RPMI8226 (cell line): Measurements from ENCODE around the gene CCT7.
A peak's percentile ranks its signal among the peaks of the same experiment; 100 is the strongest.

Experiments
- DNase-seq: peaks from one replicate; pipeline ENCODE4 v3.0.0-alpha.2; 2015

The CCT7 gene

DNA sequence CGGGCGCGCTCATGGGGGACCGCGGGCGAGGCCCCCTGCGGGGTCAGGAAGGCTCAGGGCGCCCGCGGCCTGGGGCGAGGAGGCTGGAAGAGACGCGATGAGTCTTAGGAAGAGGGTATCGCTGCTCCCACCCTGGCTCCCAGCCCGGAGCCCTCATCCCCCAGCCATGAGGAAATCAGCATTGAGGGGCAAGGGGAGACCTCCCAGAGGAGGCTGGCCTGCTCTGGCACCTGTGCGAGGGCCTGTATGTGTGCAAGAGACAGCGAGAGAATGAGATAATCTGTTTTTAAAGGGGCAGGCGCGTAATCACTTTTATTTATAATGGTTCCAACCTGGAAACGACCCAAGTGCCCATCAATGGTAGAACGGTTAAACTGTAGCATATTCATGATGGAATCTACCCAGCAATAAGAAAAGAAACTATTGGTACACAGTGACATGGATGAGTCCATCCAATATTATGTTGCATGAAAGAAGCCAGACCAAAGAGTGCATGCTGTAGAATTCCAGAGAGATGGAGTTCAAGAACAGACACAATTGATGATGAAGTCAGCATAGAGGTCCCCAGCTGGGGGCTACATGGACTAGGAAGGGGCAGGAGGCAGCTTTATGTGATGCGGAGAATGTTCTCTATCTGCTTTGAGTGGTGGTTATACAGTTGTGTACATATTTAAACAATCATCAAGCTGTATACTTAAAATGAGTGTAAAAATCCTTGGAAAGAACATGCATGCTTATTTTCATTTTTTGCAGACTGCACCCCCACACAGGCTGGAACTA, 35.8 kb downstream of the CCT7 start:
- no peak for DNase-seq

GRCh38 chr2:73272270-73272669, 38.2 kb downstream of the CCT7 start:
- no peak for DNase-seq

DNA sequence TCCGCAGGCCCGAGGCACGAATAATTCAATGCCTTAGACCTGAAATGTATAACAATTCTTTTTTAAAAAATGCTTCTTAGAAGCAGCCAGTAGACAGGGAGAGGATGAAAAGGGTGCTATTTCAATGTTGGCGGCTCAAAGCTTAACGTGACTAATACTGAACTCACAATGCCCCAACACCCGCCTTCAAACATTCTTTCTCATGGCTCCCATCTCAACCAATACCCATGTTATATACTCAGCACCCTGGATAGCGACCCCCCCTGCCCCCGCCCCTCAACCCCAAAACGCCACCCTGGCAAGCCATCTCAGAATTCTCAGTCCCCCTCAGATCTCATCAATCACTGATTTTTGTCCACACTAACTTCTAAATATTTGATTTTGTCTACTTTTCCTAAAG, 45.7 kb downstream of the CCT7 start:
- no peak for DNase-seq

GRCh38 chr2:73281244-73281643, 47.1 kb downstream of the CCT7 start:
- DNase-seq: no peak

GRCh38 chr2:73282924-73283544, 48.9 kb downstream of the CCT7 start:
- peak; percentile 45 for DNase-seq

DNA sequence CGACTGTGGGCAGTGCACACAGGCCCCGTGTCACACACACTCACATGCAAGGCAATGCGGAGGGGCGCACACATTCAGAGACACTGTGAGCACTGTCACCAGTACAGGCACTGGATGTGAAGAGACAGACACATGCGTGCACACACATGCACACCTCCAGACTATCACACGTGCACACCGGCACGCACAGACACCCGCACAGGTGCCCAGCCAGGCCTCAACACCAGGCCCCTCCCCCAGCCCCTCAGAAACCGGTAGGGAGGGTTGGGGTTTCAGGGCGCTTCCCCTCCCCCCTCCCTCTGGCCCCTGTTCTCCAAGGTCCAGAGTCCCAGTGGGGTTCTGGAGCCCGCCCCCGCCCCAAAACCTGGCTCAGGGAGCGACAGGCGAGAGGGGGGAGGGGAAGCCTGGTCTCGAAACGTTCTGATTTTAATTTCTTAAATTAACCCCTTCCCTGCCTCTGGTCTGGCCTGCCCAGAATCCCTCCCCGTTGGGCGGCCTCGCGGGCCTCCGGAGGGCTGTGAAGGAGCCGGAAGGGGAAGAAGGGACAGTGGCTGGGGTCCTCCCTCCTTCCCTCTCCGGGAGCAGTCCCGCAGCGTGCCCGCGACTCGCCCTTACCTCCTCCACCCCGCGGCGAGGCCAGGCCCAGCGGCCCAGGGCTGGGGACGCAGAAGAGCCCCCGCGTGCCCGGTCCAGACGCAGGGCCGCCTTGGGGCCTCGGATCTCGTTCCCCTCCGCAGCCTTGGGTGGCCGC, 49.6 kb downstream of the CCT7 start:
- DNase-seq: peak; percentile 73

DNA sequence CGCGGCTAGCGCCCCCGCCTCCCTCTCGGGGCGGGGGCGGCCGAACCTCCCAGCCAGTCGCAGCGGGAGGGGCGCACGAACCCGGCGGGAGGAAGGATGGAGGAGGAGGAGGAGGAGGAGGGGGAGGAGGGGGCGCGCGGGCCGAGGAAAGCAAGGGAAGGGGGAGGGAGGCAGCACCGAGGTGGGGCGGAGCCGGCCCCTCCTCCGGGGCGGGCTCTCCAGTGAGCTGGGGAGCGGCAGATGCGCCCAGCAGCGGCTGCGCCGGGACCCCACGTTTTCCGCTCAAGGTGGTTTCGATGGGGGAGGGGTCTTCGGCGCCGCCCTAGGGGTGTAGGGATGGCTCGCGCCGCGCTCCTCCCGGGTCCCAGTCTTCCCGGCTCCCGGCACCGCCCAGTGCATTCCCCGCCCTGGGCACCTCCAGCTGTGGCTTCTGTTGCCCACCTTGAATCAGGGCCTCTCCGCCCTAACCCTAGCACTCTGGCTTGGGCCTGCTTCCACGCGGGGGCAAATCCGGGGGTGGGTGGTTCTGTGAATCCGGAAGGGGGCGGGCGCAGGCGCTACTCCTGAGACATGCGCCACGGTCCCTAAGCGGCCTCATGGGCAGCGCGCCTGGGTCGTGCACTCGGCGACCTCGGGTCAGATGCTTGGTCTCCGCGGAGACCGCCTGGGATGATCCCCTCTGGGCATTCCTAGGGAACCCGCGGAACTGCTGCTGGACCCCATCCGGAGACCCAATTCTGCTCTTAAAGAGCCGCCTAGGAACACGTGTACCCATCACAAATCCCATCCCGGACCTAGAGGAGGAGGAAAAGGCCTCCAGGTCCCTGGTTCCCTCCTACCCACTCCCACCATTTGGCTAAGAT, 50.4 kb downstream of the CCT7 start, which contains the start of gene FBXO41:
TSS of gene FBXO41 (minus strand) at position 183 of the 863 bp plus-strand sequence. CDS start 14,848 bp downstream, outside the sequence.
- DNase-seq: peak; percentile 95

DNA sequence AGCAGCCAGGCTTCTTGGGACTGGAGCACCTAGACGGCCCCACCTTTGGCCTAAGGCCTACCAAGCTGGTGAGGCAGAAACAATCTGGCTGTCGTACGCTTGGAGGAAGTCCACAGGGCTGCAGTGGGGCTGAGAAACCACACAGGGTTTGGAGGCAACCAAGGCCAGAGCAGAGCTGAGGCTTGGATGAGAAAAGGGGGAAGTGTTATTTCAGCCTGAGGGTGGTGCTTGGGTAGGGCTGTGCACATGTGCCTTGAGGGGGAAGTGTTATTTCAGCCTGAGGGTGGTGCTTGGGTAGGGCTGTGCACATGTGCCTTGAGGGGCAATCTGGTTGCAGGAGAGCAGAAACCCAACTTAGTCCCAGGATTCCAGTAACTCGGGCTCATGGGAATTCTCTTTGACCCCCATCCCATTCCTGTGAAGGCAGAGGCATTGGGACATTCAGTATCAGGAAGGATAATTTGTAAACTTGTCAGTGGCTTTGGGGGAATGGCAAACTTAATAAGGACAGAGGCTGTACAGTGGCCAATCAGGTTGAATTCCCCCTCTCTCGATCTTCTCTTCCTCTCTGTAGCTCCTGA, 51.1 kb downstream of the CCT7 start:
- DNase-seq: peak; percentile 91

DNA sequence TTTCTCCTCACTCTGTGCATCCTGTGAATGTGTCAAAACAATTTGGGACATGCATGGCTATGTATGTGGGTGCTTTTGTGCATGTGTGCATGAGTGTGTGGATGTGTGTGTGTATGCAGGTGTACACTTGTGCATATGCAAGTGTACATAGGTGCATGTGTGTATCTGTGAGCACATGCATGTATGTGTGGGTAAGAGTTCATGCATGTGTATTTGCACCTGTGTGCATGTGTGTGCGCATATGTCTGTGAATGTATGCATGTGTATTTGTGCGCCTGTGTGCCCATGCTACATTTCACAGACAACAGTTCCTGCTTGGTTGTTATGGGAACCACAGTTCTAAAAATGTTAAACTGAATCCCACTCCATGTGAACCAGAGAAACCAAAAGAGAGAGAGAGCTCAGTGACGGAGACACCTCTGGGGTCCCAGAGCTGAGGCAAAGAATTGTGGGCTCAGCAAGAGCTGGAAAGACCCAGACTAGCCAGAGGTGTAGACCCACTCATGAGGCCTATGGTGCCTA, 52.1 kb downstream of the CCT7 start:
- no peak for DNase-seq

DNA sequence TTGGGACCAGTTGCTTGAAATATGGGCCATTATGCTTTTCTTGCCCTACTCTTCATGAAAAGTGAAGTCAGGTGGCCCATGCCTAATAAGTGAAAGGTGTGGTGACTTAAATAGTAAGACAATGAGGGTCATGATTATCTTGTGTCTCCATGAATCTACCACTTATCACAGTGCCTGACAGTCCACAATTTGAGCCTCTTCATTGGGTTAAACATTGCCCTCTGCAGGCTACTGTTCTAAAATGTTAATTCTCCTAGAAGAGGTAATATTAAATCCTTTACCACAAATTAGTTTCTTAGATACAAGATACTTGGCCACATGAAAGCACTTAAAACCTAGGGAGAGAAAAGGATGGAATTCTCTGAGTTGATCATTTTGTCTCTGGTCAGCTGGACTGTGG, 55.2 kb downstream of the CCT7 start:
- DNase-seq: no peak

GRCh38 chr2:73290049-73290839, 56.1 kb downstream of the CCT7 start:
- peak; percentile 68 for DNase-seq

- DNase-seq: peak; percentile 70
These were observed 57.0 kb downstream of the CCT7 start for GRCh38 chr2:73291093-73291460.

DNA sequence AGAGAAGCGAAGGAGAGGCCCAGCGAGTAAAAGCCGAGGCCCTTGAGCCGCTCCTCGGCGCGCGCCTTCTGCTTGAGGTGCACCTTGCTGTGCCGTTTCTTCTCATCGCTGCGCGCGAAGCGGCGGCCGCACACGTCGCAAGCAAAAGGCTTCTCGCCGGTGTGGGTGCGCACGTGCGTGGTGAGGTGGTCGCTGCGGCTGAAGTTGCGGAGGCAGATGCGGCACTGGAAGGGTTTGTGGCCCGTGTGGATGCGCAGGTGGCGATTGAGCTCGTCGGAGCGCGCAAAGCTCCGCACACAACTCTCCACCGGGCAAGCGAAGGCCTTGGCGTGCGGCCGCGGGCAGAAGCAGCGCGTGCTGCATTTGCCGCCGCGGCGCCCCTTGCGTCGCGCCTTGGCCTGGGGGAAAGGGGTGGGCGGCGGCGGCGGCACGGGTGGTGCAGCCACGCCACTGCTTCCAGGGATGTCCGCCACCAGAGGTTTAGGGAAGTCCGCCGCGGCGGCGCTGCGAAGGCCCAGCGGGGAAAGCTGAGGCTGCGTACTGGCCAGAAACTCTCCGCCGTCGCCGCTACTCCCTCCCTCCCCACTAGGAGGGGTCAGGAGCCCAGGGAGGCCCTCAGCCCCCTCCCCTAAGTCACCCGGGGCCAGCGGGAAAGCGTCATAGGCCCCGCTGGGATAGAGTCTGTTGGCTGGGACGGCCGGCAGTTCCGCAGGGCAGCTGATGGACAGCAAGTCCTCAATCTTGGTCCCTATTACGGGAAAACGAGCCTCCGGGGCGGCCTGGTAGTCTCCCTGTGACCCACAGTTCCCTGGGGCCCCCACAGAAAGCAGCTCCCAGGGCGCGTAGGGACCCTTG, 57.6 kb downstream of the CCT7 start:
- DNase-seq: no peak

- DNase-seq: no peak
These were observed 58.3 kb downstream of the CCT7 start for GRCh38 chr2:73292316-73292905.

GRCh38 chr2:73292906-73293533, 58.9 kb downstream of the CCT7 start:
- DNase-seq: no peak

DNA sequence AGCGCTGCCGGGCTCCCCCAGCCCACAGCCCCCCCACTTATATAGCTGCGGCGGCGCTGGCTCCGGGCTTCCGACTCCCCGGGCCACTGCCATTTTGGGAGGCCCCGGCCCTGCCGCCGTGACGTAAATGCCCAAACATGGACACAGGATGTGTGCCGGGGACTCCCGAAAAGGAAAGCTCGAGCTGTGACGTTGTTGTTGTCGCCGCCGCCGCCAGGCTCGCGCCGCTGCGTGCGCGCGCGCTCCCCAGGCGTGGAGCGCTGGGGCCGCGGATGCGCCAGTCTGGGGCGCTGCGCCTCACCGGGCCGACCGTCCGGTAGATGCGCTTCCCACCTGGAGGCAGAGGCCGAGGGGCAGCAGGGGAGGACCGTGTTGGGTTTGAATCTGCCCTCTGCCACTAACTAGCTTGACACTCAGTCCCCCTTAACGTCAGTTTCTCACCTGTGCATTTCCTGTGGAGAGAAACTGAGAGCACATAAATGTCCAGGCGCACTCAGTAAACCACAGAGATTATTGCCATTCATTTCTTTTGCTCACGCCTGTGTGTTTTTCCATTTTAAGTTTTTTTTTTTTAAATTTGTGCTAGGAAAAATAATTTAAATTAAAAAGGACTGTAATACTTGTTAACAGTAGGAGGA, 59.5 kb downstream of the CCT7 start, which contains the start of gene EGR4:
TSS of gene EGR4 (minus strand) at position 15 of the 638 bp plus-strand sequence. CDS start 231 bp downstream, outside the sequence.
- peak; percentile 69 for DNase-seq

DNA sequence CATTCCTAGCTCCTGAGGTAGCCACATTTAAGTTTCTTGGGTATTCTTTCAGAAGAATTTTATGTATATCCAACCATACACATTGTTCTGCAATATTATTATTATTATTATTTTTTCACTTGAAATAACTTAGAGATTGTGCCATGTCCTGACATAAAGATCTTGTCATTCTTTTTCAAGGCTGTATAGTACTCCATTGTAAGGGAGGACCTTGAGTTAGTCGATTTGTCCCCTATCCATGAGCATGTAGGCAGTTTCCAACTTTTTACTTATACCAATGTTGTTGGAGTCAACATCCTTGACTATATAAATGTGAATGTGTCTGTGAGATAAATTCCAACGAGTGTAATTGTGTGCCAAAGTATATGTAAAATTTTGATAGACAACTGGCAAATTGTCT, 60.1 kb downstream of the CCT7 start:
- DNase-seq: no peak

GRCh38 chr2:73295751-73296400, 61.8 kb downstream of the CCT7 start:
- DNase-seq: no peak
